Activated CD8-positive, alpha-beta memory T cell treated with anti-CD3 and anti-CD28 coated beads, Interleukin-2, amount 50 U/mL, for 1 hour (primary cell): ENCODE measurements around the gene RPL31.

Experiments used
- DNase-seq: peaks from one replicate; pipeline ENCODE4 v3.0.0-alpha.2; 2020; ENCODE audit errors: extremely low read depth

The RPL31 gene

GRCh38 chr2:101001691-101002561 lies at the start of gene RPL31:
RPL31 (plus strand) TSS chr2:101002289; CDS start chr2:101002702, 413 bp downstream.
- DNase-seq, result peak; percentile 91

GRCh38 chr2:100952512-100952911 lies 49.6 kb upstream of the RPL31 start:
- no peak for DNase-seq

- no peak for DNase-seq
These were observed 48.6 kb upstream of the RPL31 start for GRCh38 chr2:100953406-100954043.

- DNase-seq, result no peak
These were observed 48.1 kb upstream of the RPL31 start for GRCh38 chr2:100954044-100954420.

- DNase-seq, result no peak
These were observed 46.9 kb upstream of the RPL31 start for GRCh38 chr2:100955226-100955625.

GRCh38 chr2:100956081-100956480 lies 46.0 kb upstream of the RPL31 start:
- no peak for DNase-seq

- DNase-seq, result no peak
These were observed 44.0 kb upstream of the RPL31 start for GRCh38 chr2:100957996-100958653.

GRCh38 chr2:100959225-100959880 lies 42.7 kb upstream of the RPL31 start:
- no peak for DNase-seq

- DNase-seq, result no peak
These were observed 41.4 kb upstream of the RPL31 start for GRCh38 chr2:100960688-100961087.

GRCh38 chr2:100962366-100963025 lies 39.6 kb upstream of the RPL31 start:
- no peak for DNase-seq

GRCh38 chr2:100963026-100963375 lies 39.1 kb upstream of the RPL31 start:
- no peak for DNase-seq

- no peak for DNase-seq
These were observed 37.9 kb upstream of the RPL31 start for GRCh38 chr2:100964222-100964621.

GRCh38 chr2:100964681-100965169 lies 37.4 kb upstream of the RPL31 start:
- DNase-seq, result no peak

GRCh38 chr2:100965596-100965995 lies 36.5 kb upstream of the RPL31 start:
- DNase-seq, result no peak

- DNase-seq, result no peak
These were observed 34.4 kb upstream of the RPL31 start for GRCh38 chr2:100967716-100968115.

- DNase-seq, result no peak
These were observed 33.6 kb upstream of the RPL31 start for GRCh38 chr2:100968146-100969145.

- DNase-seq, result no peak
These were observed 32.1 kb upstream of the RPL31 start for GRCh38 chr2:100969998-100970397.

- DNase-seq, result no peak
These were observed 30.9 kb upstream of the RPL31 start for GRCh38 chr2:100971221-100971620.

- no peak for DNase-seq
These were observed 29.6 kb upstream of the RPL31 start for GRCh38 chr2:100972452-100972851.
